ENCODE results near the gene MAP4K4. TPM values are rescaled to one million over a fixed set of nuclear protein-coding genes. Genes with fewer than 3 reads are reported as not detected.

Gene MAP4K4
- total RNA-seq, 4 donors from 2014 or later, result 33.8 to 47.3 (median 35.7) TPM

GRCh38 chr2:101665312-101665711 lies 32.2 kb upstream of the MAP4K4 start:
- intact Hi-C loops (cut with DNase I), result no loop called here
- TF ChIP-seq CTCF (IDR thresholded peaks at IDR 0.05) (no peak), POLR2A (IDR thresholded peaks at IDR 0.05) (no peak)

DNA sequence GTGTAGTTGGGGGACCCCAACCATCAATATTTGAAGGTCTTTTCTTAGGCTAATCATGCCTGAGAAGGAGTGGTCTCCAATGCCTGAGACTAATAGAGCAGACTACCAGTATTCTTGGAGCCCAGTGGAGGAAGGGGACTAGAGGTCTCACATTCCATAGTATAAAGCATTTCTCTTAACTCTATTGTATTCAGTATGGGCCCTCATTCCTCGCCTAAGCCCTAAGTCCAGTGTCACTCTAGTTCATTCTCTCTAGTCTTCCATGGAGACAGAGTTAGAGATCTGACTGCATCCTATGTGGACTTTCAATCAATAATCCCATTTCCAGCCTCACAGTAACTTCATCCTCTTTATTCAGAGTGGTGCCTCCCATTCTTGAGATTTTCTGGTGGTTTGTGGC lies 29.7 kb upstream of the MAP4K4 start:
- TF ChIP-seq POLR2A (IDR thresholded peaks at IDR 0.05) (no peak), CTCF (IDR thresholded peaks at IDR 0.05) (no peak)
- intact Hi-C loops (cut with DNase I), result no loop called here
- Histone ChIP-seq H3K4me3 (replicated peaks in 1 of 3) (no peak overlapping the region), H3K27me3 (no peaks in the 10 kb centered on the region), H3K4me1 (no peaks in the 10 kb centered on the region), H3K9me3 (no peaks in the 10 kb centered on the region), H3K36me3 (no peaks in the 10 kb centered on the region), H3K27ac (no peak overlapping the region)
- no peak for DNase-seq
- WGBS, 2 donors, result 92 to 95% methylated on average over 1 of the region's 1 CpG

More at GRCh38 chr2:101665312-101665711, 32.2 kb upstream of the MAP4K4 start:
- H3K4me3 ChIP-seq (replicated peaks in 1 of 3), result no peak overlapping the region
- DNase-seq, result no peak
- no peaks in the 10 kb centered on the region for H3K27me3 ChIP-seq
- no peaks in the 10 kb centered on the region for H3K9me3 ChIP-seq
- WGBS, 2 donors, result 82 to 91% methylated on average over 10 of the region's 10 CpGs
- H3K27ac ChIP-seq, result no peak overlapping the region
- no peaks in the 10 kb centered on the region for H3K36me3 ChIP-seq
- H3K4me1 ChIP-seq, result no peaks in the 10 kb centered on the region

GRCh38 chr2:101672047-101672446 lies 25.5 kb upstream of the MAP4K4 start:
- 44 to 81% methylated on average over 2 of the region's 2 CpGs for WGBS, 2 donors

GRCh38 chr2:101673920-101674319 lies 23.6 kb upstream of the MAP4K4 start:
- H3K9me3 ChIP-seq, result no peaks in the 10 kb centered on the region
- intact Hi-C loops (cut with DNase I), result no loop called here
- no peaks in the 10 kb centered on the region for H3K4me1 ChIP-seq
- no peak overlapping the region for H3K27ac ChIP-seq
- 97 to 99% methylated on average over 5 of the region's 5 CpGs for WGBS, 2 donors
- no peaks in the 10 kb centered on the region for H3K27me3 ChIP-seq
- no peak for DNase-seq
- no peak overlapping the region for H3K4me3 ChIP-seq (replicated peaks in 1 of 3)
- TF ChIP-seq POLR2A (IDR thresholded peaks at IDR 0.05) (no peak), CTCF (IDR thresholded peaks at IDR 0.05) (no peak)
- H3K36me3 ChIP-seq, result no peaks in the 10 kb centered on the region

More at GRCh38 chr2:101672047-101672446, 25.5 kb upstream of the MAP4K4 start:
- intact Hi-C loops (cut with DNase I), result no loop called here
- Histone ChIP-seq H3K36me3 (no peaks in the 10 kb centered on the region), H3K9me3 (no peaks in the 10 kb centered on the region), H3K27me3 (no peaks in the 10 kb centered on the region), H3K4me1 (no peaks in the 10 kb centered on the region), H3K4me3 (replicated peaks in 1 of 3) (no peak overlapping the region), H3K27ac (no peak overlapping the region)
- TF ChIP-seq CTCF (IDR thresholded peaks at IDR 0.05), result no peak
- no peak for TF ChIP-seq POLR2A (IDR thresholded peaks at IDR 0.05)
- no peak for DNase-seq

DNA sequence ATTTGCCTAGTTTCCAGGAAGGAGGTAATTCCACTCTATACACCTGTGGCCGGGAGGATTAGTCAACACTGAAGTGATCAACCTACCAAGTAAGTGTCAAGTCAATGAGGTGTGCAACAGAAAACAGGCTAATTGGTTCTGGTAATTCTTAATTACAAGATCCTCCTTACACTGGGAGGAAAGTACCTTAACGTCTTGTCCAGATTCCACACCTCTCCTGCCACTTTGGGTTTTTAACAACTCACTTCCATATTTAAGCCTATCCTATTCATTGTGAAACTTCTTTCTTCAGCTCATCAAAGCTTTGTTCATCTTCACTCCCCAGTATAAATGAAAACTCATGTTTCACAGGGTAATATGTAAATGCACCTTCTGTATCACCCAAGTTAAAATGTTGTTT lies 22.0 kb upstream of the MAP4K4 start:
- H3K9me3 ChIP-seq, result no peaks in the 10 kb centered on the region

More for the DNA sequence above, 22.0 kb upstream of the MAP4K4 start:
- Histone ChIP-seq H3K36me3 (no peaks in the 10 kb centered on the region), H3K4me3 (replicated peaks in 1 of 3) (no peak overlapping the region), H3K27ac (no peak overlapping the region), H3K4me1 (no peaks in the 10 kb centered on the region), H3K27me3 (no peaks in the 10 kb centered on the region)
- WGBS, 2 donors, result 60 to 74% methylated on average over 2 of the region's 2 CpGs
- intact Hi-C loops (cut with DNase I), result no loop called here
- no peak for DNase-seq
- no peak for TF ChIP-seq POLR2A (IDR thresholded peaks at IDR 0.05)
- TF ChIP-seq CTCF (IDR thresholded peaks at IDR 0.05), result no peak

All from thyroid gland (tissue), 4 donors.